Panc1 (cell line): ENCODE data around the gene RAD9A. TPM values are rescaled to one million over a fixed set of nuclear protein-coding genes. Genes with fewer than 3 reads are reported as not detected.

Experiments
- ATAC-seq: fragments of 200-7000 bp; cut with Tn5 transposase; 2 replicates; pipeline ENCODE4 v1.9.1; 2020; ENCODE audit warnings: mild to moderate bottlenecking, moderate library complexity
- BruUV-seq: library from RNA; stranded (reverse); fragments of 400-500 nt; replicated peaks from 2 replicates; lab custom pipeline; 2021; lab: Mats Ljungman, UMichigan
- CTCF ChIA-PET: fragments of 300-600 bp; sonication (Branson Sonifier 250); formaldehyde crosslinking; loops from one replicate; lab custom pipeline; 2022; ENCODE audit warnings: antibody characterized with exemption; lab: Charles Lee
- POLR2A ChIA-PET: fragments of 300-600 bp; sonication (Branson Sonifier 250); formaldehyde crosslinking; loops from one replicate; lab custom pipeline; 2022; ENCODE audit warnings: antibody characterized with exemption; lab: Charles Lee
- DNase-seq: peaks from one replicate; pipeline ENCODE4 v3.0.0-alpha.2; 2010; ENCODE audit warnings: low read depth, low spot score
- H3K27ac ChIP-seq: 2 replicates; pipeline ENCODE4 v1.5.1; 2011; ENCODE audit warnings: mild to moderate bottlenecking, low read length, inconsistent platforms
- H3K27me3 ChIP-seq: fragments of 200-500 bp; sonication (Bioruptor generic); 2 replicates; pipeline ENCODE4 v1.6.0; 2014; ENCODE audit warnings: low read length, inconsistent platforms; ENCODE audit not compliant: control insufficient read depth, insufficient read depth
- H3K36me3 ChIP-seq: fragments of 200-500 bp; sonication (Bioruptor generic); 2 replicates; pipeline ENCODE4 v1.5.1; 2014; ENCODE audit warnings: inconsistent platforms, mild to moderate bottlenecking, low read length, moderate library complexity; ENCODE audit not compliant: control insufficient read depth, insufficient read depth
- H3K4me1 ChIP-seq: 2 replicates; pipeline ENCODE4 v1.5.1; 2011; ENCODE audit warnings: inconsistent platforms, mild to moderate bottlenecking, low read length, moderate library complexity; ENCODE audit not compliant: control insufficient read depth, insufficient read depth
- H3K4me3 ChIP-seq, 2 experiments: 2 replicates each; pipeline ENCODE4 v1.5.1; 2011 to 2012; ENCODE audit warnings: low read depth in 2 of 2, low read length in 2 of 2, mild to moderate bottlenecking in 2 of 2, inconsistent platforms in 1 of 2, moderate library complexity in 1 of 2
- H3K9me3 ChIP-seq: fragments of 200-500 bp; sonication (Bioruptor generic); 2 replicates; pipeline ENCODE4 v1.5.1; 2014; ENCODE audit warnings: low read depth, mild to moderate bottlenecking, inconsistent platforms, low read length, moderate library complexity; ENCODE audit not compliant: control insufficient read depth, insufficient read depth
- POLR2AphosphoS5 ChIP-seq: IDR thresholded peaks from 2 replicates; pipeline ENCODE4 v1.6.1; 2012; ENCODE audit warnings: mild to moderate bottlenecking, low read depth, low read length, moderate library complexity
- SIN3A ChIP-seq: IDR thresholded peaks from 2 replicates; pipeline ENCODE4 v1.6.1; 2012; ENCODE audit warnings: low read depth, mild to moderate bottlenecking, low read length, moderate library complexity, borderline replicate concordance; ENCODE audit not compliant: insufficient read depth
- TCF7L2 ChIP-seq: IDR thresholded peaks from 2 replicates; pipeline ENCODE4 v1.6.1; 2011; ENCODE audit warnings: mild to moderate bottlenecking, low read depth, low read length, inconsistent platforms
- in situ Hi-C: cut with HindIII; loops from 2 replicates; pipeline ENCODE4 v1.10.0; 2016; ENCODE audit warnings: low sequenced_read_pairs, low pct_unique_long_range_greater_than_20kb
- intact Hi-C: fragments of 100-400 bp; cut with micrococcal nuclease; formaldehyde crosslinking; loops from one replicate; pipeline ENCODE4 v1.10.0; 2022; ENCODE audit not compliant: unreplicated experiment
- total RNA-seq: library from RNA; stranded (reverse); gene quantifications from one replicate; pipeline ENCODE4 v1.2.1, GENCODE V29; 2021; ENCODE audit not compliant: unreplicated experiment
- TF ChIP-seq, protein P1 (sequence below): fragments of 450-650 bp; IDR thresholded peaks from 2 replicates; pipeline ENCODE4 v1.5.1; 2017; ENCODE audit warnings: mild to moderate bottlenecking
- TF ChIP-seq, protein P2 (sequence below), 2 experiments: IDR thresholded peaks; 2 replicates each; pipeline ENCODE4 v1.6.1; 2011 to 2012; ENCODE audit warnings: low read depth in 2 of 2, control low read depth in 1 of 2, low read length in 1 of 2, mild to moderate bottlenecking in 1 of 2, moderate library complexity in 1 of 2; ENCODE audit not compliant: insufficient read depth in 1 of 2

Gene RAD9A
- total RNA-seq, 1 experiment from 2014 or later = 33.1 TPM

DNA sequence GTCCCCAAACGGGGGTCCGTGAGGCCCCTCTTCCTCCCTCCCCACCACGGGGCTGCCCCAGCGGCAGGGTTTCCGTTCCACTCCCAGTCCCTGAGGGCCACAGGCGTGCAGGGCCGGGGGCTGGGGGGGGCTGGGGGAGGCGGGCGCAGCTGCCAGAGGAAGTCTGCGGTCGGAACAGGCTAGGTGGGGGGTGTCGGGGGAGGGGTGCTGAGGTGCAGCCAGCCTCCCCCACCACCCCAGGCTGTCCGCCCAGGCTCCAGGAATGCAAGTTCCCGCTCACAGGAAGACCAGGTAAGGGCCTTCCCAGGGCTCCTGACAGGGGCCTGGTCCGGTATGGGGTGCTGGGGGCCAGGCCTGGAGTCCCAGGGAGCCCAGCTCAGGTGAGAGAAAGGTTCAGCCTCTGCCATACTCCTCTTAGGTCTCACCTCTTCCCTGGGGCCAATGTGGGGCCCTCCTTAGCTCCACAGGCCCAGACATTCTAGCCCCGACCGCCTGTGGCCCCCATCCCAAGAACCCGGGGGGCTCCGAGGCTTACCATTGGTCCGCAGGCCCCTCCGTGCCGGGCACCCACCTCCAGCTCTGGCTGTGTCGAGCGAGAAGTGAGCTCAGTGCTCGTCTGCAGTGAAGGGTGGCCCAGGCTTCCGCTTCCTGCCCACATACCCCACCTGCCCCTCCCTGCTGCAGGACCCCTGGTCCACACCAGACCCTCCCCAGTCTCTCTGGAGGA, 45.5 kb downstream of the RAD9A start, which contains the start of gene PTPRCAP:
TSS of gene PTPRCAP (minus strand) at position 601 of the 727 bp plus-strand sequence. CDS start at position 538, 63 bp downstream.
- intact Hi-C loops = no loop called here
- Histone ChIP-seq H3K36me3 (peaks cover 2% of the 10 kb centered on the region; the same call in 1 of the 2 replicates), H3K27me3 (no peaks in the 10 kb centered on the region), H3K4me3 (no peak within 1 kb of the TSS), H3K4me1 (peaks cover 75% of the 10 kb centered on the region), H3K9me3 (no peaks in the 10 kb centered on the region), H3K27ac (peak within 1 kb of the TSS; percentile 40)
- no peak for TF ChIP-seq SIN3A
- TF ChIP-seq, protein P1, sequence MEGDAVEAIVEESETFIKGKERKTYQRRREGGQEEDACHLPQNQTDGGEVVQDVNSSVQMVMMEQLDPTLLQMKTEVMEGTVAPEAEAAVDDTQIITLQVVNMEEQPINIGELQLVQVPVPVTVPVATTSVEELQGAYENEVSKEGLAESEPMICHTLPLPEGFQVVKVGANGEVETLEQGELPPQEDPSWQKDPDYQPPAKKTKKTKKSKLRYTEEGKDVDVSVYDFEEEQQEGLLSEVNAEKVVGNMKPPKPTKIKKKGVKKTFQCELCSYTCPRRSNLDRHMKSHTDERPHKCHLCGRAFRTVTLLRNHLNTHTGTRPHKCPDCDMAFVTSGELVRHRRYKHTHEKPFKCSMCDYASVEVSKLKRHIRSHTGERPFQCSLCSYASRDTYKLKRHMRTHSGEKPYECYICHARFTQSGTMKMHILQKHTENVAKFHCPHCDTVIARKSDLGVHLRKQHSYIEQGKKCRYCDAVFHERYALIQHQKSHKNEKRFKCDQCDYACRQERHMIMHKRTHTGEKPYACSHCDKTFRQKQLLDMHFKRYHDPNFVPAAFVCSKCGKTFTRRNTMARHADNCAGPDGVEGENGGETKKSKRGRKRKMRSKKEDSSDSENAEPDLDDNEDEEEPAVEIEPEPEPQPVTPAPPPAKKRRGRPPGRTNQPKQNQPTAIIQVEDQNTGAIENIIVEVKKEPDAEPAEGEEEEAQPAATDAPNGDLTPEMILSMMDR = no peak
- TF ChIP-seq POLR2AphosphoS5 = 0 out of 2 replicates have a peak, but pooled peaks have one; percentile 41
- no peak for TF ChIP-seq TCF7L2
- no TSS peak for BruUV-seq
- in situ Hi-C loops = no loop called here
- ChIA-PET POLR2A (interaction anchor here (0.6 kb wide), 1 partner anchor 29 kb away, joined by 3 read pairs; no protein-coding TSS in a partner anchor), CTCF (interaction anchor here (0.5 to 0.8 kb wide), 4 partner anchors 31 to 69 kb away, joined by 3 to 5 read pairs (median 4); no protein-coding TSS in a partner anchor)
- DNase-seq (no peak), ATAC-seq (no peak)

DNA sequence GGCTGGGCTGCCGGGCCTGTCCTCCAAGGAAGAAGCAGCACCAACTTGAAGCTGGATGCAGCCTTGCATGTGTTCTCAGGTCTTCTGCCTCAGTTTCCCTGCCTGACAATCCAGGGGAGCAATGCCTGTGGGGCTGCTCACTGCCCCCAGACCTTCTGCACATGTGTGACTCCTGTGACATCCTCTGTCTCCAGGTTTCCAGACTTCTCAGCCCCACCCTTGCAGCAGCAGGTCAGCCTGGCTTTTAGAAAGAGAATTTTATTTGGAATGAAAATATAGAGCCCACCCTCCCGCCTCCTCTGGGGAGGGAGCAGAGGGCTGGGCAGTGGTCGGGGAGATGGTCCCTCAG, 46.0 kb downstream of the RAD9A start:
- ChIA-PET POLR2A (no interaction called here), CTCF (interaction anchor here (0.5 to 0.6 kb wide), 3 partner anchors 31 to 69 kb away, joined by 3 to 5 read pairs (median 3); no protein-coding TSS in a partner anchor)
- intact Hi-C loops = no loop called here
- H3K27ac ChIP-seq = peak overlapping the region; percentile 25; the same call in 1 of the 2 replicates
- BruUV-seq = no TSS peak
- H3K36me3 ChIP-seq = peaks cover 2% of the 10 kb centered on the region; the same call in 1 of the 2 replicates
- TF ChIP-seq TCF7L2 (no peak), POLR2AphosphoS5 (no peak), SIN3A (no peak)
- TF ChIP-seq, protein P1 = no peak
- TF ChIP-seq, protein P2, sequence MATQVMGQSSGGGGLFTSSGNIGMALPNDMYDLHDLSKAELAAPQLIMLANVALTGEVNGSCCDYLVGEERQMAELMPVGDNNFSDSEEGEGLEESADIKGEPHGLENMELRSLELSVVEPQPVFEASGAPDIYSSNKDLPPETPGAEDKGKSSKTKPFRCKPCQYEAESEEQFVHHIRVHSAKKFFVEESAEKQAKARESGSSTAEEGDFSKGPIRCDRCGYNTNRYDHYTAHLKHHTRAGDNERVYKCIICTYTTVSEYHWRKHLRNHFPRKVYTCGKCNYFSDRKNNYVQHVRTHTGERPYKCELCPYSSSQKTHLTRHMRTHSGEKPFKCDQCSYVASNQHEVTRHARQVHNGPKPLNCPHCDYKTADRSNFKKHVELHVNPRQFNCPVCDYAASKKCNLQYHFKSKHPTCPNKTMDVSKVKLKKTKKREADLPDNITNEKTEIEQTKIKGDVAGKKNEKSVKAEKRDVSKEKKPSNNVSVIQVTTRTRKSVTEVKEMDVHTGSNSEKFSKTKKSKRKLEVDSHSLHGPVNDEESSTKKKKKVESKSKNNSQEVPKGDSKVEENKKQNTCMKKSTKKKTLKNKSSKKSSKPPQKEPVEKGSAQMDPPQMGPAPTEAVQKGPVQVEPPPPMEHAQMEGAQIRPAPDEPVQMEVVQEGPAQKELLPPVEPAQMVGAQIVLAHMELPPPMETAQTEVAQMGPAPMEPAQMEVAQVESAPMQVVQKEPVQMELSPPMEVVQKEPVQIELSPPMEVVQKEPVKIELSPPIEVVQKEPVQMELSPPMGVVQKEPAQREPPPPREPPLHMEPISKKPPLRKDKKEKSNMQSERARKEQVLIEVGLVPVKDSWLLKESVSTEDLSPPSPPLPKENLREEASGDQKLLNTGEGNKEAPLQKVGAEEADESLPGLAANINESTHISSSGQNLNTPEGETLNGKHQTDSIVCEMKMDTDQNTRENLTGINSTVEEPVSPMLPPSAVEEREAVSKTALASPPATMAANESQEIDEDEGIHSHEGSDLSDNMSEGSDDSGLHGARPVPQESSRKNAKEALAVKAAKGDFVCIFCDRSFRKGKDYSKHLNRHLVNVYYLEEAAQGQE (IDR thresholded peaks at IDR 0.05; ENCODE audit: insufficient read depth in 1 of 2, low read depth in 2 of 2, low read length in 1 of 2) = no peak
- H3K4me3 ChIP-seq = no peak overlapping the region
- DNase-seq = no peak
- in situ Hi-C loops = no loop called here
- no peaks in the 10 kb centered on the region for H3K27me3 ChIP-seq
- ATAC-seq = no peak
- no peaks in the 10 kb centered on the region for H3K9me3 ChIP-seq
- H3K4me1 ChIP-seq = peaks cover 78% of the 10 kb centered on the region
